Lower lobe of right lung (tissue), 2 donors: Measurements from ENCODE around the gene MRGPRX2. TPM values are rescaled to one million over a fixed set of nuclear protein-coding genes. Genes with fewer than 3 reads are reported as not detected.

Experiments used
- ATAC-seq, 2 donors: fragments of 200-7000 bp; cut with Tn5 transposase; one replicate each; pipeline ENCODE4 v1.9.1; 2020 to 2022; ENCODE audit warnings: mild to moderate bottlenecking in 2 of 2, moderate library complexity in 2 of 2
- DNase-seq: peaks from one replicate; pipeline ENCODE4 v3.0.0-alpha.2; 2020
- H3K27ac ChIP-seq: fragments of 200-600 bp; one replicate; pipeline ENCODE4 v1.8.0; 2022
- H3K27me3 ChIP-seq: fragments of 200-600 bp; one replicate; pipeline ENCODE4 v1.8.0; 2022; ENCODE audit warnings: low read depth
- H3K36me3 ChIP-seq: fragments of 200-600 bp; one replicate; pipeline ENCODE4 v1.8.0; 2022; ENCODE audit warnings: mild to moderate bottlenecking
- H3K4me1 ChIP-seq: fragments of 200-600 bp; one replicate; pipeline ENCODE4 v1.8.0; 2022
- H3K4me3 ChIP-seq: fragments of 200-600 bp; one replicate; pipeline ENCODE4 v1.8.0; 2022; ENCODE audit warnings: mild to moderate bottlenecking
- H3K9me3 ChIP-seq: fragments of 200-600 bp; one replicate; pipeline ENCODE4 v1.8.0; 2022
- intact Hi-C: fragments of 100-400 bp; cut with DNase I; formaldehyde crosslinking; loops from one replicate; pipeline ENCODE4 v1.11.0; 2022
- total RNA-seq: library from RNA; stranded (reverse); fragmentation: NEBNext Ultra II Directional; extraction: Animal tissue kit (Norgen Biotek cat#: 25700); gene quantifications from one replicate; pipeline ENCODE4 v1.2.1, GENCODE V29; 2021
- TF ChIP-seq, protein P1 (sequence below): fragments of 200-600 bp; IDR thresholded peaks from one replicate; pipeline ENCODE4 v1.8.0; 2022; ENCODE audit warnings: antibody characterized with exemption, mild to moderate bottlenecking
- donor health status: DM: no; HTN: yes; CAD: no; lungs with severe emphysema.

Gene MRGPRX2
- total RNA-seq, 1 donor from 2014 or later, result not detected

DNA sequence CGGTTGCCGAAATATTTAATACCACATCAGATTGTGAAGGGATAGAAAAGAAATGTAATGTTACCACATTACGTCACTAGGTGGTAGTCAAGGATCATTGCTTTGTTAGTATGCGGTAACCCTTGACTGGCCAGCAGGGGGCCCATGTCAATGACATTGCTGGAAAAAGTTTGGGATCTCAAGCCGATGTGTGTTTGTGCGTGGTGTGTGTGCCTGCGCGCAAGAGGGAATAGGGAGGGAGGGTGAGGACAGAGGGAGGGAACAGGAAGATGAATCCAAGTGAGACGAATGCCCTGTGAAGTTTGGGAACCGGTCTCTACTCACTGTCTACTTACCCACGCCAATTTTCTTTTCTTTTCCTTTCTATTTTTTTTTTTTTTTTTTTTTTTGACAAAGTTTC is 10.7 kb upstream of the MRGPRX2 start:
- H3K4me3 ChIP-seq, result peak overlapping the region; percentile 11
- H3K27ac ChIP-seq, result no peak overlapping the region
- H3K36me3 ChIP-seq, result no peaks in the 10 kb centered on the region
- intact Hi-C loops, result loop anchor here (10.0 kb wide), 1 partner anchor 484 kb away; no protein-coding TSS in a partner anchor
- TF ChIP-seq, protein P1, sequence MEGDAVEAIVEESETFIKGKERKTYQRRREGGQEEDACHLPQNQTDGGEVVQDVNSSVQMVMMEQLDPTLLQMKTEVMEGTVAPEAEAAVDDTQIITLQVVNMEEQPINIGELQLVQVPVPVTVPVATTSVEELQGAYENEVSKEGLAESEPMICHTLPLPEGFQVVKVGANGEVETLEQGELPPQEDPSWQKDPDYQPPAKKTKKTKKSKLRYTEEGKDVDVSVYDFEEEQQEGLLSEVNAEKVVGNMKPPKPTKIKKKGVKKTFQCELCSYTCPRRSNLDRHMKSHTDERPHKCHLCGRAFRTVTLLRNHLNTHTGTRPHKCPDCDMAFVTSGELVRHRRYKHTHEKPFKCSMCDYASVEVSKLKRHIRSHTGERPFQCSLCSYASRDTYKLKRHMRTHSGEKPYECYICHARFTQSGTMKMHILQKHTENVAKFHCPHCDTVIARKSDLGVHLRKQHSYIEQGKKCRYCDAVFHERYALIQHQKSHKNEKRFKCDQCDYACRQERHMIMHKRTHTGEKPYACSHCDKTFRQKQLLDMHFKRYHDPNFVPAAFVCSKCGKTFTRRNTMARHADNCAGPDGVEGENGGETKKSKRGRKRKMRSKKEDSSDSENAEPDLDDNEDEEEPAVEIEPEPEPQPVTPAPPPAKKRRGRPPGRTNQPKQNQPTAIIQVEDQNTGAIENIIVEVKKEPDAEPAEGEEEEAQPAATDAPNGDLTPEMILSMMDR, result peak; percentile 80
- no peaks in the 10 kb centered on the region for H3K4me1 ChIP-seq
- ATAC-seq (peak; percentile 86 to 94), DNase-seq (peak; percentile 73)
- H3K27me3 ChIP-seq, result peaks cover 4% of the 10 kb centered on the region
- H3K9me3 ChIP-seq, result no peaks in the 10 kb centered on the region

DNA sequence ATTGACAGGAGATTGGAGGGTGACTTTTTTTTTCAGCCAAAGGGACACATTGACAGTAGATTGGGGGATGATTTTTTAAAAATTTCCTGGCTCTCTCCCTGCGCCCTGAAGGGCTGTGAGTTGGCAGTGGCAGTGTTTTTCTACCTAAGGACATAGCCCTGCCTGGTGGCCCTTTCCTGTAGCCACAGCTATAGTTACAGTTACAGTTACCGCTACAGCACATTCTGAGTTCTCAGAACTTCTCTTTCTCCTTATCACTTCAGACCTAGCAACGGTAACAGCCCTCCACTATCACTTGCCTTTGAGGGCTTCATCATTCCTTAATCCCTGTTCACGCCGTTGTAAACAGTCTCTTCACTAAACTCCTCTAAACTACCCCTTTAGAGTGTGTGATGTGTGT is 684 bp downstream of the MRGPRX2 start:
- TF ChIP-seq, protein P1, result no peak
- Histone ChIP-seq H3K36me3 (no peaks in the 10 kb centered on the region), H3K27me3 (no peaks in the 10 kb centered on the region), H3K9me3 (no peaks in the 10 kb centered on the region), H3K4me1 (no peaks in the 10 kb centered on the region), H3K27ac (no peak overlapping the region), H3K4me3 (no peak overlapping the region)
- intact Hi-C loops, result no loop called here
- no peak for DNase-seq
- no peak for ATAC-seq

DNA sequence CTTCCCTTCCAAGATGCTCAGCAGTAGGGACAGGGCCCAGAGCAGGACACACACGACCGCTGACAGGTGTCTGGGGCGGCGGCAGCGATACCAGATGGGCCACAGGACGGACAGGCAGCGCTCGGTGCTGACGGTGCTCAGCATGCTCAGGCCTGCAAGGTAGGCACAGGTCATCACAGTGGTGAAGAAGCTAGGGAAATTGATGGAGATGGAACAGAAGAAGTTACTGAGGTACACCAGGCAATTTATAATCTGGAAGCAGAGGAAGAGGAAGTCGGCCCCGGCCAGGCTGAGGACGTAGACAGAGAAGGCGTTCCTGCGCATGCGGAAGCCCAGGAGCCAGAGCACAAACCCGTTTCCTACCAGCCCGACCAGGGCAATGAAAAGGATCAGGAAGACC is 4.6 kb downstream of the MRGPRX2 start:
- Histone ChIP-seq H3K4me3 (no peak overlapping the region), H3K36me3 (no peaks in the 10 kb centered on the region), H3K4me1 (no peaks in the 10 kb centered on the region), H3K9me3 (no peaks in the 10 kb centered on the region), H3K27me3 (no peaks in the 10 kb centered on the region), H3K27ac (no peak overlapping the region)
- DNase-seq (no peak), ATAC-seq (no peak)
- TF ChIP-seq, protein P1, result no peak
- intact Hi-C loops, result no loop called here

DNA sequence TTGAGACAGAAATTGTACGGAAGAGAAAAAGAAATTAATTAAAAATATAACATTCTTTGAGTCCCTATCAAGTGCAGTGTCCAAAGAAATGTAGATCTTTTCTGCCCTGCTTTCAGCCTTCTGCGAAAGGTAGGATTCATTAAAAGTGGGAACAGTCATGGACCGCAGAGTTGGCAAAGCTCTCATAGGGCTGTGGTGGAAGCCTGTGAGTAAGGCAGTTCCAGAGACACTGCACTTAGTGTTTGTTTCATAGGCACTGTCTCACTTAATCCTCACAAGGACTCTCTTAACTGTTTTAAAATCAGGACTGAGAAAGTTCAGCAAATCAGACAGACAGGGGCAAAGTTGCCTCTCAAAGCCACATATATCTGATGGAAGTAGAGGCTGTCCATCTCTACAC is 5.5 kb downstream of the MRGPRX2 start:
- intact Hi-C loops, result no loop called here
- ATAC-seq (no peak), DNase-seq (no peak)
- no peaks in the 10 kb centered on the region for H3K4me1 ChIP-seq
- TF ChIP-seq, protein P1, result no peak
- H3K4me3 ChIP-seq, result no peak overlapping the region
- H3K27me3 ChIP-seq, result no peaks in the 10 kb centered on the region
- H3K36me3 ChIP-seq, result no peaks in the 10 kb centered on the region
- H3K27ac ChIP-seq, result no peak overlapping the region
- no peaks in the 10 kb centered on the region for H3K9me3 ChIP-seq

DNA sequence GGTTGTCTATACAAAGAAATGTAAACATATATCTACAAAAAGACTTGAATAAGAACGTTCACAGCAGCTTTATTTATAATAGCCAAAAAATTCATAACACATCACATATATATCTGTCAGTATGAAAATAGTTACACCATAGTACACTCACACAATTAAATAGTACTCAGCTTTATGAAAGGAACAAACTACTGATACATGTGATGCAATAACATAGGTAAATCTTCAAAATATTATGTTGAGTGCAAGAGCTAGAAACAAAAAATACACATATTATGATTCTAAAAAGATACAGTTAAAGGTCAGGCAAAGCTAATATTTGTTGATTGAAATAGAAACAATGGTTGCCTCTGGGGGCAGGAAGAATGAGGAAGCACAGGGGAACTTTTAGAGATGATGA is 6.6 kb downstream of the MRGPRX2 start:
- no peaks in the 10 kb centered on the region for H3K4me1 ChIP-seq
- H3K9me3 ChIP-seq, result no peaks in the 10 kb centered on the region
- H3K36me3 ChIP-seq, result no peaks in the 10 kb centered on the region
- TF ChIP-seq, protein P1, result no peak
- intact Hi-C loops, result no loop called here
- H3K27ac ChIP-seq, result no peak overlapping the region
- no peak overlapping the region for H3K4me3 ChIP-seq
- no peak for ATAC-seq
- no peak for DNase-seq
- H3K27me3 ChIP-seq, result no peaks in the 10 kb centered on the region

DNA sequence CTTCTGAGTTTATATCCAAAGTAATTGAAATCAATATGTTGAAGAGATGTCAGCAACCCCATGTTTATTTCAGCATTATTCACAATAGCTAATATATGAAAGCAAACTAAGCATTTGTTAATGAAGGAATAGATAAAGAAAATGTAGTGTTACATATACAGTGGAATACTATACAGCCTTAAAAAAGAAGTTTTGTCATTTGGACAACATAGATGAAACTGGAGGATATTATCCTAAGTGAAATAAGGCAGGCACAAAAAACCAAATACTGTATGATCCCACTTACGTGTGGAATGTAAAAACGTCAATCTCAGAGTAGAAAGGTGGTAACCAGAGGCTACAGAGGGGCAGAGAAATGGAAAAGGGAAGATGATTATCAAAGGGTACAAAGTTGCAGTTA is 10.2 kb downstream of the MRGPRX2 start:
- ATAC-seq, result no peak
- DNase-seq, result no peak
- no peak overlapping the region for H3K27ac ChIP-seq
- no peaks in the 10 kb centered on the region for H3K36me3 ChIP-seq
- intact Hi-C loops, result no loop called here
- no peak overlapping the region for H3K4me3 ChIP-seq
- H3K4me1 ChIP-seq, result no peaks in the 10 kb centered on the region
- H3K27me3 ChIP-seq, result no peaks in the 10 kb centered on the region
- no peaks in the 10 kb centered on the region for H3K9me3 ChIP-seq
- TF ChIP-seq, protein P1, result no peak
